ENCODE data around the gene ZNF692.
"Not testable (repeated sequence)": the region's sequence is repeated elsewhere in the genome, so short reads cannot be mapped to it uniquely, and the experiment has no call there.

ZNF692 gene
- long read RNA-seq, donor 1, partial matches to known transcripts = 0 of 6 reads
- long read RNA-seq, donor 1, other reads (novel, unspliced or antisense) = 0 of 6 reads
- long read RNA-seq, donor 2, partial matches to known transcripts = 0 of 3 reads
- long read RNA-seq, donor 2, other reads (novel, unspliced or antisense) = 0 of 3 reads
- long read RNA-seq, donor 3, partial matches to known transcripts = 0 of 4 reads
- long read RNA-seq, donor 3, other reads (novel, unspliced or antisense) = 0 of 4 reads
- long read RNA-seq, donor 4, partial matches to known transcripts = 10 of 15 reads
- long read RNA-seq, donor 4, other reads (novel, unspliced or antisense) = 0 of 15 reads
- long read RNA-seq, donor 5, partial matches to known transcripts = 0 of 2 reads
- long read RNA-seq, donor 5, other reads (novel, unspliced or antisense) = 0 of 2 reads
- long read RNA-seq, donor 6, partial matches to known transcripts = 6 of 9 reads
- long read RNA-seq, donor 6, other reads (novel, unspliced or antisense) = 0 of 9 reads
- long read RNA-seq, donor 7, partial matches to known transcripts = 0 of 4 reads
- long read RNA-seq, donor 7, other reads (novel, unspliced or antisense) = 0 of 4 reads
- long read RNA-seq, donor 8, transcript ZNF692-205 (3 exons, 827 nt) = major isoform, 5 of 6 reads
- long read RNA-seq, donor 8, partial matches to known transcripts = 0 of 6 reads
- long read RNA-seq, donor 8, other reads (novel, unspliced or antisense) = 0 of 6 reads

GRCh38 chr1:248858891-248859889 lies at the start of gene ZNF692:
Gene ZNF692 (minus strand): TSS chr1:248859085. CDS start chr1:248858309, 776 bp downstream.
- DNase-seq = peak; percentile 91

- peak; percentile 82 for DNase-seq
Observed at GRCh38 chr1:248906753-248907661, 48.1 kb upstream of the ZNF692 start.

GRCh38 chr1:248906009-248906752 lies 47.3 kb upstream of the ZNF692 start, which contains the start of gene PGBD2:
Gene PGBD2 (plus strand): TSS chr1:248906235. CDS start chr1:248913863, 7,628 bp downstream.
- peak; percentile 99 for DNase-seq

GRCh38 chr1:248905662-248906008 lies 46.8 kb upstream of the ZNF692 start:
- no peak for DNase-seq

GRCh38 chr1:248904437-248905216 lies 45.7 kb upstream of the ZNF692 start:
- DNase-seq = no peak

GRCh38 chr1:248901578-248901977 lies 42.7 kb upstream of the ZNF692 start:
- DNase-seq = no peak

GRCh38 chr1:248900637-248901036 lies 41.8 kb upstream of the ZNF692 start:
- no peak for DNase-seq

GRCh38 chr1:248897412-248898337 lies 38.8 kb upstream of the ZNF692 start:
- no peak for DNase-seq

- DNase-seq = no peak
Observed at GRCh38 chr1:248894837-248895236, 36.0 kb upstream of the ZNF692 start.

- DNase-seq = no peak
Observed at GRCh38 chr1:248892590-248892989, 33.7 kb upstream of the ZNF692 start.

GRCh38 chr1:248891758-248892157 lies 32.9 kb upstream of the ZNF692 start:
- no peak for DNase-seq

- no peak for DNase-seq
Observed at GRCh38 chr1:248890549-248891498, 31.9 kb upstream of the ZNF692 start.

- not testable (repeated sequence) for DNase-seq
Observed at GRCh38 chr1:248889914-248890243, 31.0 kb upstream of the ZNF692 start.

GRCh38 chr1:248886237-248886895 lies 27.5 kb upstream of the ZNF692 start:
- DNase-seq = no peak

GRCh38 chr1:248885646-248886045 lies 26.8 kb upstream of the ZNF692 start:
- DNase-seq = no peak

- DNase-seq = no peak
Observed at GRCh38 chr1:248884632-248885295, 25.9 kb upstream of the ZNF692 start.
